Occipital lobe (tissue), 2 donors: ENCODE measurements around the gene MBD6. TPM values are rescaled to one million over a fixed set of nuclear protein-coding genes. Genes with fewer than 3 reads are reported as not detected.

Experiments used
- DNase-seq: peaks from one replicate; lab custom pipeline; 2025; lab: John Stamatoyannopoulos, UW
- total RNA-seq: library from RNA; depleted of rRNA; stranded (reverse); fragments of >200 nt; gene quantifications from one replicate; pipeline ENCODE4 v1.2.3, GENCODE V29; 2014

Gene MBD6
- total RNA-seq, 1 donor from 2014 or later = 2.0 TPM

DNA sequence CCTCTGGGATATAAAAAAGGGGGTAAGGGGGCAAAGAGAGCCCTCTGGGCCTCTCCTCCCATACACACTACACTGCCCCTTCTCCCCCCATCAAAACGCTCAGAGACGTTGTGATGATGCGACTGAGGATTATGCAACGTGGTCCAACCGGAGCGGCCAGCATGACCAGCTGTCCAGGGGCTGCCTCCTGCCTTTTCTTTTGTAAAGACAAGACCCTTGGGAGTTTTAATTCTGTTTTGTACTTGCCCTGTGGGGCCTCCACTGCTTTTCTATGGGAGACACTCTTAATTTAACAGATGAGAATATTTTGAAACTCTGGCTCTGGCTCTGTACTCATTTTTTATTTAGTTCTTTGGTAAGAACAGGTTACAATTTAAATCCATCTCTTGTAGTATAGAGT is 7.2 kb downstream of the MBD6 start:
- DNase-seq = no peak

DNA sequence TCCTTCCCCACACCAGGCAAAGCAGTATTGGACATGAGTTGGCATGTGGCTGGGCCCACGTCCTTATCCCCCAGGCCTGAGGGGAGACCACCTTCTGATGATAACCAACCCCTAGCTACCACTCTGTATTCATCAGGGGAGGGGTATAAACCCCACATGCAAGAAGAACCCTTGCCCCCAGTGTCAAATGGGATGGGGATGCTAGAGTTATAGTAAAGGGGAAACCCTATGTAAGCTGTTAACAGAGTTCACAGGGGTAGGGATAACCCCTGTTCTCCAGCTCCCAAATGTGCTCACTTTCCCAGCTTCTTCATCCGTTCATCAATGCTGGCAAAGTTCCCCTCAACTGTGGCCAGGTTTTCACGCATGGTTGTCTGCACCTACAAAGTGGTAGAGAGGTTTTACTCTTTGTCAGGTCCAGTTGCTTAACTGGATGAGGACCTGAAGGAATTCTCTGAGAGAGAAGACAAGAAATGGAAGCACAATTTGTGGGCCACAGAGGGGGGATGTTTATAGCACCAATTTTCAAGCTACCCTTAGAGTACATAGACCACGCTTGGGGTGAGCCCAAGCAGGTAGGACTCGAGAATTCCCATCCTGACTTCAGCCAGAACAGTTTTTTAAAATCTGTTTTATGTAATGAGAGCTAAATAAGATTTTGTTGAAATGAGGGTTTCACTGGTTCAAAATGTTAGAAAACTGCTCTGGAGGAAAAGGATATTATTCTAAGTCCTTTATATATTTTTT is 7.9 kb downstream of the MBD6 start:
- no peak for DNase-seq

DNA sequence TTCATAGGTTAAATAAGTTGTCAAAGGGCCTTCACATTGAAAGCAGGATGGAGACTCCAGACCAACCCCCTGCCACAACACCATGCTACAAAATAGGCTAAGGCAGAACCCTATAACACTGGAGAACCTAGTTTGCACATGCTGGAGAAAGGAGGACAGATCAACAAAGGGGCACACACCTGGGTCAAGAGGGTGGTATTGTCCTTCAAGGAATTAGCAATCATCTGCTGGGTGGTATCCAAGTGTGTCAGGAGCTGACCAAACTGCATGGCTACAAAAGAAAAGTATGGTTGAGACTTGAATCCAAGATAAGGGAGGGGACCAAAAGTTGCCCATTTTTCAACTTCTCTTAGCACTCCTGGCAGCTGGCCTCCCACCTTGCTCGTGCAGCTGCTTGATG is 9.2 kb downstream of the MBD6 start:
- no peak for DNase-seq

DNA sequence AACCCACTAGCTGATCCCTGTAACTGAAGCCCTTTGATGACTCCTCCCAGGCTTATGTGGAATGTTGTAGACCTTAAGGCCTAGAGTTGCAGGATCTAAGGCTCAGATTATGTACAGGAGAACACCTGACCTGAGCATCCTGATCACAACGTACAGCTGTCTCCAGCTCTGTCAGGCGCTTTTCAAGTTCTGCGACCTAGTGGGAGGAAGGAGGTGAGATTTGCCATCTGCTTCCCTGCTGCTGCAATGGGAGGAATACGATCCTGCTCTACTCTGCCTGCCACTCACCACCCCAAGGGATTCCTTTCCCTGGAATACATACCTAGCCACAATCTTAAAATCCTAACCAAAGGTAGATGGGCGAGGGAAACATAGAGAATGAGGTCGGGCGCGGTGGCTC is 10.5 kb downstream of the MBD6 start:
- no peak for DNase-seq

DNA sequence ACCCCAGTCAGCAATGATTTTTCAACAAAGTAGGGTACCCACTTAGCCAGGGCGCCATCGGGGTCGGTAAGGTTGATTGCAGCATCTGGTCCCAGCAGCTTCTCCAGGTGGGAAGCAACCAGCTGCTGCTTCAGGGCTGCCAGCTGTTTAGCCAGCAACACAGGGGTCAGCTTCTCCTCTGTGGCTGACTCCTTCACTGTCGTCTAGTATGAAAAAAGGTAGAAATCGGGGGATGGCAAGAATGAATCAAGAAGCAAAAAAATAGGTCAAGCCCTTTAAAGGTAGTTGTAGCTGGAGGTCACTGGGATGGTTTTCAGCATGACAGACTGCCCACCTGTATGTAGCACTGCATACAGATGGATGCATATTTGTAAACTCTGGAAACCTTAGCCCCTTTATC is 11.6 kb downstream of the MBD6 start:
- no peak for DNase-seq

DNA sequence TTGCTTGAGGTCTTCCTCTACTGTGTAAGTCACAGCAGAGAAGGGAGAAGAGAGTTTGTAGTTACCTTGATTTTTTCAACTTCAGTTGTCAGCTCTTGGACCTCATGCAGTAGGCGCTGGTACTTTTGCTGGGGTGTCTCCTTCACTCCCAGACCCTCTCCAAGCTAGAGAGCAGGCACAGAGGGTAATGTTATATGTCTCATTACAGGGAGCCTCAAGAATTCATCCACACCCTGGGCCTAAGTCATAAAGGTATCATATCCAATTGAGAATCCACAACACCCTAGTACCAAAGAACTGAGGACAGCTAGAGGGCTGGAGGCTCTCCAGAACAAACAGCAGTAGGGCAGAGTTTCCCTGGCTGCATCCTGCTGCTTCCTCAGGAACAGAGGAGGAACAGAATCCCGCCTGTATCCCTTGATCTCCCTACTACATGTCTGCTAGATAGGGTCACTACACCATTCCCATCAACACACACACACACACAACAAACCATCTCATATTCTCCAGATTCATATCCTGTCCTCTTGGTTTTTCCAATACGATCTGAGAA is 12.4 kb downstream of the MBD6 start:
- no peak for DNase-seq

DNA sequence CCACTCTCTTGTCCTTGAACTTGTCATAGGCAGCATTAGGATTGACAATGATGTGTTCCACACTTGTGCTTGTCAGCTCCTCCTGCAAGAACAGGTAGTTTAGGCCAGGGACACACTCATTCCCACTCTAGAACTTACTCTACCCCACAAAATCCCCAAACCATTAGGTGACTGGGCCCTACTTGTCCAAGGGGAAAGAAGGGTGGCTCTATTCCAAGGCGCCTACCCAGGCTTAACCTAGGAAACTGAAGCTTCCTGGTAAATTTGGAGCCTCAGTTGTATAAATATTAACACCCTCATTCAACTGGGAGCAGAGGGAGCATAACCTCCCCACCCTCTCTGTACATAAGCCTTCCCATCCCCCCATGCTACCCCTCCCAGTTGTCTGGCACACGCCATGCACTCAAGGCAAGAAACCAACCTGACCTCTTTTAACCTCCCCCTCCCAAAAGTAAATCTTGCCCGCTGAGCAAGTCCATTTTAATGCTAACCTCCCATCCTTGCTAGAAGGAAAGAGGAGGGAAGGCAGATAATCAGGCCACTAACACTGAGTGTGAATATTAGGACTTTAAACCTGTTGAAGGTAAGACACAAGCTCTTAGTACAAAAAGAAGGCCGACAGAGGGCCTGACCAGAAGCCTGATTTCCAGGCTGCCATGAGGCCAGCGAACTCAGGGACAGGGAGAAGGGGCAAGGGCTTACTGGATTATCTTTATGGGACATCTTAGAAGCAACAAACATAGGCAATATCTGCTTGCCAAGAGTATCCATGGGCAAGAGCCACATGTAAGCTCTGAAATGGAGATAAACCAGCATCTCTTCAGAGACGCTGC is 13.4 kb downstream of the MBD6 start:
- DNase-seq = no peak

DNA sequence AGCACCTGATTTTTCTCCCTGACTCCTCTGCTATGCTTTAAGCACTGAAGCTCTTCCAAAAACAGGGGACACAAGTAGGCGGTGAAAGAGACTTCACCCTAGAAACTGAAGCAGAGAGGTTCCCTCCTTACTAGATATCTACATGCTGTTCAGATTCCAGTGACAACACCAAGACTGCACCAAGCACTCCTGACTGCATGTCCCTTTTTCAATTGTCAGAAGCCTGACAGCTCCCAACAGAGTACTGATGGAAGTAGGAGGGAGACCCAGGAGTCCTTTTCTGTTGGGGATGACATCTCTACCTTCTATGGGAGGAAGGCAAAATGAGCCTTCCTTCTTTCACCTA is 13.9 kb downstream of the MBD6 start:
- no peak for DNase-seq

DNA sequence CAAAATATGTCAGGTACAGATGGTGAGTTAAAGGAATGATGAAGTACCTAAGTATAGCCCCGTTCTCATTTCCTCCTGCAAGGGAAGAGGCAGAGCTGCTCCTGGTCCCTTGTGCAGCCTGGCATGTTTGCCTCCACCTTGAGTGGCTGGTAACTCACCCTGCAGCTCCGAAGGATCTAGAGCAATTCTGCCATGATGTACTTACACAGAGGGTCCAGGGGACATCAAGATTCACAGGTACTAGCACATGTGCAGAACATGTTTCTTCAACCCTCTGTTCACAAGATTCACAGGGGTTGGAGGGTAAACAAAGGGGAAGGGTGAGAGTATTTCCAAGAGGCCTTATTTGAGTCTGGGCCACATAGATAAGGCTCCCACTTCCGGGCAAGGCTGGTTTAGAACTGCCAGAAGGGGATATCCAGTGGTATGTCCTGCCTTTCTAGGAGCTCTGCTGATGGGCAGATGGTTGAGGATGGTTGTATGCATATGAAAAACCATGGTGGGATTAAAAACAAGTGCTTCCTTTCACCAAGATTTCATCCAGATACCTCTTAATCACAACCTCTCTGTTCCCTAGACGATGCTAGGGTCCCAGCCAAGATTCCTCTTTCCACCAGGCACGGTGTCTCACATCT is 16.6 kb downstream of the MBD6 start:
- no peak for DNase-seq

DNA sequence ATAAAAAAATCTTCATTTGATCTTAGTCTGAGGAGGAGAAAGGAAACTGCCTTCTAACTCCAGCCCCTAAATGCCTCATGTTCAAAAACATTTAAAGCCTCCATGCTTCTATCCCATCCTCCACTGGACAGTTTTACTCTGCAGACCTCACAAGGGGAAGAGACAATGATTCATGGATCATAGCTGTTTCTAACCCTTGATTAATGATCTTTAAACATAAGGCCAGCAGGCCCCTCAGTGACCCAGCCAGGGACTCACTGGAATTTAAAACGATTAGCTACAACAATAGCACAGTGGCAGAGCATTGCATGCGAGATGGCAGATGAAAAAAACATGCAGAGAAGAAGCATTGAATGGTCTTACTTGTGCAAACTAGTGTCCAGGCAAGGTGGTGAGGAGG is 18.4 kb downstream of the MBD6 start:
- no peak for DNase-seq

DNA sequence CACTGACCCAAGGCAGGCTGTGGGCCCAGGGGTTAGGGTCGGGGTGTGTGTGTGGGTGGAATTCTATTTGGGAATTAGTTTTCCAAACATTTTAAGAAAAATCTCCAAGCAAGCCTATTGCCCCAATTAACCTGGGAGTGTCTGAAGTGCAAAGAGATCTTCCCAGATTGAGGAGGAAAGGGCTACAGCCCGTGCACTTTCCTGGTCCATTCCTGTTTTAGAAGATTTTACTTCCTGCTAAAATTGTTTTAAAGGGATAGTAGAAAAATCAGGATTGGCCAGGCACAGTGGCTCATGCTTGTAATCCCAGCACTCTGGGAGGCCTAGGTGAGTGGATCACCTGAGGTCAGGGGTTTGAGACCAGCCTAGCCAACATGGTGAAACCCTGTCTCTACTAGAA is 19.1 kb downstream of the MBD6 start:
- no peak for DNase-seq

DNA sequence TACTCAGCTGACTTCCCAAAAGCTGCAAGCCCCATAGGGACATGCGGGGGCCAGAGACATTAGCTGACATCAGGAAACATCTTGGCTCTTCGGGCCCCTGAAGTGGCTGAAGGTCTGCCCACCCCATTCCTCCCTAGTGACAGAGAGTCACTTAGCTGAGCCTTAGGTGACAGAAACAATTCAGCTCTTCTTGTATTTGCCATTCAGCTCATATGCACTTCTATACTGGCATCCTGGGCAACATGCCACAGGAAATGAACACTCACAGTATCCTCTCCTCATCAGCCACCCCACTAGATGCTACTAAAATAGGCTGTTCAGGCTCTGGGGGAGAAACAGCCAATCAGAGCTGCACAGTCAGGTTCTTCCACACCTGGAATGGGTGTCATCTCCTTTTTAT is 21.0 kb downstream of the MBD6 start:
- DNase-seq = peak; percentile 29

DNA sequence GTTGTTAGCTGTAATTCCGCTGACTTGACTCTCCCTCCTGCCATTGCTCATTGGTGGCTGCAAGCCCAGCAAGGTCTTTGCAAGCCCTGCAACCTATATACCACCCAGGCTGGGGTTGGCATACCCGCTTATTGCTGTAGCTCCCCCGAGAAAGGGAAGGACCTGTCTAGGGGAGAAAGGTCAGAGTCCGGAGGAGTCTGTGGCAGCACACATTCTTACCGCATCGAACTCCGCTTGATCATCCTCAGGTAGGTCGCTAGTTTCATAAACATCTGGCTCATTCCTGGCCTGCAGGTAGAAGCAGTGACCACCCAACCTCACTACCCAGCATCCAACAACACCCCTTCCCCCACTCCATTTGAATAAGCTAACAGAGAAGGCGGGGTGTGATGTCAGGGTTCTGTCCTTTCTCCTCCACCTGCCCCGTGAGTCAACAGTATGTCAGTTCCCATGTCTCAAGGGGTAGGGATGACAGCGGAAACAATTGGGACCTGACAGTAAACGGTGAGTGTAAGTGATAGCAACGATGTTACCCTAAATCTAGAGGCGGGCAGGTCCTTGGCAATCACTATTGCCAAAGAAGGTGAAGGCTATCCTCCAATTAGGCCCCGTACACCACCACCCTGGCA is 23.3 kb downstream of the MBD6 start:
- DNase-seq = no peak

DNA sequence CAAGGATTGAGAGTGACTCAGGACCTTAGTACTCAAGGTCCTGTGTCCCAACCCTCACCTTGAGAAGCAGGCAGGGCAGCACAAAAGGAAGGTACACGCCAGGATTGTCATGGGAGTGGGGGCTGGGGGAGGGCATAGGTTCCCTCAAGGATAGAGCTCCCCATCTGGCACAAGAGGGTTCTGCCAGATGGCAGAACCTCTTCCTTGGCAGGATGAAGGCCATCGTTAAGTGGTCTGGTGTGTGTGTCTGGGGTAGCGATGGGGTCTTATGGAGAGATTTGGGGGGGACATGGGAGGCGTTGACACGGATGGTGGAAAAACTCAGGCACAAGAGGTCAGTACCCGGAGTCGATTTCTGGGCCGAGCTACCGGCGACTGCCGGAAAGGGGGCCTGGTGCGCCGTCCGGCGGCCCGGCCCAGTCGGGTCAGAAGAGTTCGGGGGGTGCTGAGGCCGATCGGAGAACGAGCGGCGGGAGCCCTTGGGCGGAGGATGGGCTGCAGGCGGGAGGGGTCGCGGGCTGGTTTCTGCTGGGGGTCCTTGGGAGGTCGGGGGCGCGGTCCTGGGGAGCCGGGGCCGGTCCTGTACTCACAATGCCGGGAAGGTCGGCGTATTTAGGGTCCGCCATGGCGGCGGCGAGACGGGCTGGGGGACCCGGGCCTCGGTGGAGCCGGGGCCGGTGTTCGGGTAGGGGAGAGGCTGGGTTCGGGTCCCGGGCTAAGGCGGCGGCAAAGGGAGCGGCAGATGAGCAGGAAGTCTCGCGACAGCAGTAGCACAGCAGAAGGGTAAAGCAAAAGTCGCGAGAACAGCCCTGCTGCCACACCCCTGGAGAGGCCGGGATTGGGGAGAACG is 24.0 kb downstream of the MBD6 start, which contains the start of gene DCTN2:
TSS of gene DCTN2 (minus strand) at position 755 of the 850 bp plus-strand sequence. CDS start at position 626, 129 bp downstream.
- peak; percentile 97 for DNase-seq

DNA sequence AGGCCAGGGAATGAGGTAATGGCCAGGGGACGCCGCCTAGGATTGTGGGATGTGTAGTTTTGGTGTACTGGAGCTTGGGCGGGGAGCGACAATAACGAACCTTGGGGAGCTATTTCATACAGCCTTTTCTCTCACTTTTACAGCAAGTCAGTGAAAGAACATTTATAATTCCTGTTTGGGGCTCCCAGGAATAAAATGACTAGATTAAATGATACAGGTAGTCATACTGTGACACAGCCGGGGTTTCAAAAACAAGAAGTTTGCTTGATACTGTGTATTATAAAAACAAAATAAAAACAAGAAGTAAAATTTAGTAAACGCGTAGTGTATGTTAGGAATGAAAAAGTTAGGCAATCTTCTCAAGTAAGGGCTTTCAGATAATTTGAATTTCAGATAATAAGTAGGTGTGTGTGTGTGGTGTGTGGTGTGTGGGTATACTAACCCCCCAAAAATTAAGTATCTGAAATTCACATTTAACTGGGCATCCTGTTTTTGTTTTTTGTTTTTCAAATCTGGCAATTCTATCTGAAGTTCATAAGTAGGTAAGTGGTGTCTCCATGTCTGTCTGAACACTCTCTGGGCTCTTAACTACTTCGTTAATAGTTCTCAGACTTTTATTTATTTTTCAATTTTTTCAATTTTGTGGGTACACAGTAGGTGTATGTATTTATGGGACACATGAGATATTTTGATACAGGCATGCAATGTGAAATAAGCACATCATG is 24.8 kb downstream of the MBD6 start:
- no peak for DNase-seq

DNA sequence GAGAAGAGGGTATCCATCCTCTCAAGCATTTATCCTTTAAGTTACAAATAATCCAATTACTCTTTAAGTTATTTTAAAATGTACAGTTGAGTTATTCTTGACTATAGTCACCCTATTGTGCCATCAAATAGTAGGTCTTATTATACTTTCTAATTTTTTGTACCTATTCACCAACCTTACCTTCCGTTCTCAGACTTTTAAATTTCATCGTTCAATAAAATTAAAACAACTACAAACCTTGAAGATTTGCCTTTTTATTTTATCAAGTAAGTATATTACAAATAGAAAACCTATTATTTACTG is 25.3 kb downstream of the MBD6 start:
- DNase-seq = no peak

DNA sequence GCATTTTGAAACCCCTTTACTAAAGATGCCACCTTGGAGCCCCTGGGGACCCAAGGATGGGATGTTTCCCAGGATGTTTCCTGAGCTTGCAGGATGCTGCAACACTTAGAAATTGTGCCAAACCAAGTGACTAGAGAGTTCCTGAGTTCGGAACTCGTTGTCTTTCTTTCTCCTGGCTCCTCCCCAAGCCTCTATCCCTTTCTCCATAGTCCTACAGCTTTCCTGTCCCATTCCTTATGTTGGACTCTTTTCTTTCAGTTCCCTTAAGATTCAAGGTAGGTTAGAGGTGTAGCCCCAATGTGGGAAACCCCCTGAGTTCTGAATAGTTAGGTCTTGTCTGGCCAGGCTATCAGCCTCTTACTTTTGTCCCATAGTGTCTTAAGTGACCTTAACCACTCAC is 25.9 kb downstream of the MBD6 start:
- no peak for DNase-seq

DNA sequence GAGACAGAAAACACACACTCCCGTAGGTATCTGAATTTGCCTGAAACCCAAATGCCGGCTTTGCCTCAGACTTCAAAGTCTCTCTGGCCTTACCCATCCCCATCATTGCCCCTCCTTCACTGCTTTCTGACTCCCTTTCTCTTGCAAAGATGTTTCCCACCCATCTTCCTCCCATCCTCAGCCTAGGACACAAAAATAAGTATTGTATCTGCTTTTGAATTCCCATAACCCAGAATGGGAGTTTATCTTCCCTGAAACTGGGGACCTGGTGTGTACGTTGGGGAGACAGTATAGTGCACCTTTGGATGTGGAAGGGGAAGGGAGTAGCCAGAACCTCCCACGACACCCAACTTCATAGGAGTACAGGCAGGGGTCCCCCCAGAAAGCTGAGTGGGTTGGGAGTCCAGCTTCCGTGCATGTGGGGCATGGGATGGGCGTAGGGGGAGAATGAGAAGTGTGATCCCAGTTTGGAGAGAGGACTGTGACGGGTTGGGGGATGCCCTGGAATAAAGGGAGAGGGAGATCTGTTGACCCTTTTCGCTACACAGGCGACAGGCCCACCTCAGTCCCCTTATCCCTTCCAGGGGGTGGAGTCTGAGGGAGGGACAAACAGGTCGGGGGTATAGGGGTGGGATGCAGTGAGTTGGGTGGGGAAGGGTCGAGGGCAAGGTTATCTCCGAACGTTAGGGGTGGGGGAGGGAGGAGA is 26.7 kb downstream of the MBD6 start:
- no peak for DNase-seq

DNA sequence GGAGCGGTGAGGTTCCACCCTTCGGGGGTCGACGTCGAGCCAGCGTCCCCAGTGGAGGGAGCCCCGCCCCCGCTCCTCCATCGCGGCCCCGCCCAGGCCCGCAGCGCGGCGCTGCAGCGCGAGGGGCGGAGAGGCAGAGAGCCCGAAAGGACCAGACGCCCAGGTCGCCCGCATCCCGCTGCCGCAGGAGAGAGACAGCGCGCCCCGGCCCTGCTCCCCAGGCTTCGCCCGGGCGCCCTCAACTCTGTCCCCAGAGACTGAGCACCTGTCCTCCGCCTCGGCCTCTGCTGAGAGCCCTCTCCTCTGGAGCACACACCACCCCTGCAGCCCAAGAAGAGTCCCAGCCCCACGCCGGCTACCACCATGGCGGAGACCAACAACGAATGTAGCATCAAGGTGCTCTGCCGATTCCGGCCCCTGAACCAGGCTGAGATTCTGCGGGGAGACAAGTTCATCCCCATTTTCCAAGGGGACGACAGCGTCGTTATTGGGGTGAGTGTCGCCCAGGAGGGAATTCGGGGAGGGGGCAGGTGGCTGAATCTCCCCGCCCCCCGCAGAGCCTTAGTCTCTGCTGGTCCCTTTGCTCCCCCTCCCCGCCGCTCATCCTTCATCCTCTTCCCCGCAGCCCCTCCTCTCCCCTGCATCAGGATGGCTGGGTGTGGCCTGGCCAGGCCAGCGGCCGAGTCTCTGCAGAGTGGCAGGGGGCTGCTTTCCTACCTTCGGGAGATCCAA is 27.5 kb downstream of the MBD6 start, which contains the start of gene KIF5A:
TSS of gene KIF5A (plus strand) at position 136 of the 732 bp plus-strand sequence. CDS start at position 364, 228 bp downstream.
- DNase-seq = peak; percentile 40
